Left forelimb (tissue), 1 donor: ENCODE data around the gene STAT1.

Experiments used
- DNase-seq: peaks from one replicate; pipeline ENCODE4 v3.0.0-alpha.2; 2018; ENCODE audit warnings: low spot score

STAT1 gene

DNA sequence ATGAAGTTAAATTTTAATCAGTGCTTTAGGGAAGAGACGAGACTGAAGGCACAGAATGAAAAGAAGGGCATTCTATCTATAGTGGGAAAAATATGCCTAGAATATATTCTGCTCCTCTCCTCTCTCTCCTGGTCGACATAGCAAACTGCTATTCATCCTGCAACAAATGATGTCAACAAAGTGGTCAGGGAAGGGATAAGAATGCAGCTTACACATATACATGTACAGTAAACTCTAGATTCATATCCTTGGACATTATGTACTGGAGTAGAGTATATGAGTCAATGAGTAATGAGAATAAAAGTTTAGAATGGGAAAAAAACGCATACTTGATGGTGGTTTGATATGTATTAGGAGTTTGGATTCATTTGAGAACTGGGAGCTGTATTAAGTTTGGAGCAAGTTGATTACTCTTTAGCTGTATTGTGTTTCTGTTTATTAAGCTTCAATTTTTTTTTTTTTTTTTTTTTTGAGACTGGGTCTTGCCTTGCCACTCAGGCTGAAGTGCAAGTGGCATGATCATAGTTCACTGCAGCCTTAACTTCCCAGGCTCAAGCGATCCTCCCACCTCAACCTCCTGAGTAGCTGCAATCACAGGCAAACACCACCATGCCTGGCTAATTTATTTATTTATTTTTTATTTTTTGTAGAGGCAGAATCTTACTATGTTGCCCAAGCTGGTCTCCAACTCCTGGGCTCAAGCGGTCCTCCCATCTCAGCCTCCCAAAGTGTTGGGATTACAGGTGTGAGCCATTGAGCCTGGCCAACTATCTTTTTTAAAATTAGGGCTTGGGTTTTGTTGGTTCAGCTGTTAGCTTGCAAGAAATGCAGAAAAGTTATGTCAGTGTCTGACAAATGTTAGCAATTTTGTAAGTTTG is 53.8 kb downstream of the STAT1 start:
- no peak for DNase-seq

DNA sequence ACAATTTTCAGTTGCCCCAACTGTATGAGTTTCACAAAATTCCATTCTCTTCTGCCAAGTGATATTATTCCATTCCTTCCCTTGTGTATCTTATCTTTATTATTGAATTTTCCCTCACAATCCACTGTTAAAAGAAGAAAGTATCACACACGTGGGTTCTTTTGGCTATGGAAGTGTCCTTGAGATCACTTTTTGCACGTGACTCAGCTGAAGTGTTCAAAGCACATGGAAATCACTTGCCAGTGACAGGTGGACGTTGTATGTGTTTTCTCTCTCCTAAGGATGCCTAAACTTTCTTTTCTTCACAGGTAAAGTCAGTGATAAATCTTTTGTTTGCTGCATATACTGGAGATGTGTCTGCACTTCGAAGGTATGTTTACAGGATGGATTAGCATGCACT is 60.7 kb downstream of the STAT1 start:
- DNase-seq: no peak

DNA sequence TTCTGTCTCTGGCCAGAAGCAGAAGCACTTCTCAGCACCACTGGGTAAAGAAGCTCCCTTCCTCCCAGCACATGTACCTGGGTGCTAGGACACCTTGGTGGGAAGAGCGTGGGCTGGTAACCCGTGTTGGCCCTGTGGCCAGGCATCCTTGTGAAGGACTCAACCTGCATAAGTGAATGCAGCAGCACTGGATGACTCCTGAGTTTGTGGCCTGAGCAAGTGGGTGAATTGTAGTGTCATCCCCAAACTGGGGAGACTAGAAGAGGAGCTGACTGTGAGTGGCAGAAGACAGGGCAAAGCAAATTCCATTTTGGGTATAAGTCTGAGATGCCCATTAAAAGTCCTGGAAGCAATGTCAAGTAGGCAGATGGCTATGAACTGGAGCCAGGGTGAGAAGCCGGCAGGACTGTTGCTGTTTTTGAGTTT is 63.4 kb downstream of the STAT1 start:
- no peak for DNase-seq

DNA sequence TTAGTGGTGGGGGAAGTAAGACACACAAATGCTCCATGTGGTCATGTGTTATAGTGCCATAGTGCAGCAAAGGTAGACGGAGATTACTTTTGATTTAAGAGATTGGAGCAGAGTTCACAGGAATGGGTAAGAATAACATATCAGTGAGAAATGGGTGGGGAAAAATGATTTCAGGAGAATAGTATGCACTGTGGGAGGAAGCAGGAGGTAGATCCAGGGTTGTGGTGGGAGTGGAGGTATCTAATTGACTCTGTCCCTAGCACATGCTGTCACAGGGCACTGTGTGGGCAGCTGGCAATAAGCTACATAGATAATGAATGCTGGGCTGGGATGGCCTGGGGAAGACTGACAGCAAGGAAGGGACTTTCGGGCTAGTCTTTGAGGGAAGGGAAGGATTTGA is 65.3 kb downstream of the STAT1 start:
- DNase-seq: no peak

DNA sequence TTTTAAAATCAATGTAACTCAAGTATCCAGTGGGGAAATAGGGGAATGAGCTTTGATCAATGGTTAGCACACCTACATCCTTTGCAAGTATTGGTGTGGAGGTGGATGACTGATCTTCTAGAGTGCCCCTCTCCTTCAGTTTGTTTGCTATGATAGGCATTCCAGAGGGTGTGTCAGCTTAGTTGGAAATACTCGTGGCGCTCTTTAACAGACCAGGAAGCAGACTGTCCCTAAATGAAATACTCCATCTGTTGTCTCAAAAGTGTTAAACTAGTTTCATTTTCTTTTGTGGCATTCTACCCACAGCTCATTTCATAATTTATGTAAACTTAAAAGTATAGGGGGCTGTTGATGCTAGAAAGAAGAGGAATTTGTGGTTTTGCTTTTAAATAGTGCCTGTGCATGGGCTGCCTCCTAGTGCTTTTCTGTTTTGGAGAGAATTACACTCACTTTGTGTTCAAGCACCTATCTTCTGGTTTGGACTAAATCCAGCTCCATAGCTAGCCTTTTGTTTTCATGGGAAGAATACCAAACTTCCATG is 66.2 kb downstream of the STAT1 start:
- DNase-seq: no peak

DNA sequence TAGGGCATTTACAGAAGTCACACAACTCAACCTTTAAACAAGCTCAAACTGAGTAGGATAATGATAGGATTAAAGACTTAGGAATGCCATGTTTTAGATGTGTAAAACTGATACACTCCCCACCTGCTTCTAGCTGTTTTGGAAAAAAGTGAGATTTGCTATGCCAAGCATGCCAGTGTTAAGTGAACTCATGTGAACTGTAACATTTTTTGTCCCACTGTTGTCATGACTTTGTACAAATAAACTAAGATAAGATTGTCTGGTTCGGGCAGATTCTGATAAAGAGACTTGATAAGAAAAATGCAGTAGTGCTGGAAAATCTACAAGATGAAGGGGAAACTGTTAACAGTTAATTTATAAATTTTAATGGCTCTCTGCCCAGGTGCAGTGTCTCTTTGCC is 66.8 kb downstream of the STAT1 start:
- DNase-seq: no peak

DNA sequence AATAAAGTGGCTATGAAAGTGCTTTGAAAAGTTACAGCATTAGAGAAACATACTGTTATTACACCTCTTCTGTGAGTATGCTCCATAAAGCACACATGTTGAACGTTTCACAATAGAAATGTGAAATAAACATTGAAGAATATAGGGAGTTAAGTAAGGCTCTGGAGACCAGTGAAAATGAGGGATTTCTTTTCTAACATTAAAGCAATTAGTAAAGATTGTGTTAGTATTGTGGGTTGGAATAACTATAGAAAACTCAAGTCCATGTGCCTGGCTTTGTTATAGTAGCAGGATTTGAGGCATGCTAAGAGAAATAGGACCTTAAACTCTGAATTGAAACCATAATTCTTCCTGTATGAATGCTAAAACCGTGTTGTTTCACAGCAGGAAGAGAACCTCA is 70.3 kb downstream of the STAT1 start:
- no peak for DNase-seq

DNA sequence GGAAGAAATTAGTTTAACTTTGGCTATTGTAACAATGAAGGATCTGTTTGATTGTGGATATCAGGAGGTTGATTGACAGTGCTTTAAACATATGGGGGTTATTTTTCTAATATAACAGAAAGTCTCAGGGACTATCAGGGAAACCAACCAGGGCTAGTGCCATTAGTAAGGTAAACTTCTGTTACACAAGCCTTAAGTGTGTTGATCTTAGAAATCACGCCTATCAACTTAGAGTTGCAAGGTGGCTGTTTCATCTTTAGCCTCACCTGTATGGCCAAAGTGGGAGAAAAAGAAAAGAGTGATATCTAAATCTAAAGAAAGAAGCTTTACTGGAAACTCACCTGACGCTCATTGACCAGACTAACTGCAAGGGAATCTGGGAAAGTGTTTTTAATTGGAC is 71.3 kb downstream of the STAT1 start:
- no peak for DNase-seq

DNA sequence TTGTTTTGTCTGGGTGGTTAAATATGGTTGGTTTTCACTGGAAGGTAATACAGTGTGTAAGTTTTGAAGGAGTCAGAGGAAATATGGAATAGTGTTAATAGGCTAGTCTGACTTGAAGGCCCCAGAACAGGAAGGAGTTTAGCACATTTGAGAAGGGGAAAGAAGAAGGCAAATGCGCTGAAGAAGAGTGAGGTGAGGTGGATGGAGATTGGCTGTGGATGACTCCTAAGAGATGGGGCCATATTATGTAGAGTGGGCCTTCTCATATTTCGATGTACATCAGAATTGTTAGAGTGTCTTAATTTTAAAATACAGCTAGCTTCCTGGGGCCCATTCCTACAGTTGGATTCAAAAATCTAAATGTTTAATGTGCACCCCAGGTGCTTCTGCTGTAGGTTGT is 72.4 kb downstream of the STAT1 start:
- no peak for DNase-seq

DNA sequence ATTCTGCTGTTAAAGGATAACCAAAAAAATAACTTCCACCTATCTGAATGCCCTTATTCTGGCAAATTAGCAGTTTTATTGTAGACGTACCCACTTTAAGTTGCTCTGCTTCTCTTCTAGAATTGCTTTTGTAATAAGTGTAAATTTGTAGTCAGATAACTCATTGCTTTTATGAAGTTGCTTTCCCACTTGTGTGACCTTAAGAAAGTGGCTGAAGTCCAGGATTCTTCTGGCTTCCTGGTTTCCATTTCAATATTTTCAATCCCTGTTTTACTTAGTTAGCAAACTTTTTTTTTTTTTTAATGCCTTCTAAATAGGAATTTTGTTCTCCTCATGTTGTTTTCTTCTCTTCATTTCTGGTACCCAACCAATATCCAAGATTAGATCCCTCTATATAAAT is 73.5 kb downstream of the STAT1 start:
- DNase-seq: no peak

DNA sequence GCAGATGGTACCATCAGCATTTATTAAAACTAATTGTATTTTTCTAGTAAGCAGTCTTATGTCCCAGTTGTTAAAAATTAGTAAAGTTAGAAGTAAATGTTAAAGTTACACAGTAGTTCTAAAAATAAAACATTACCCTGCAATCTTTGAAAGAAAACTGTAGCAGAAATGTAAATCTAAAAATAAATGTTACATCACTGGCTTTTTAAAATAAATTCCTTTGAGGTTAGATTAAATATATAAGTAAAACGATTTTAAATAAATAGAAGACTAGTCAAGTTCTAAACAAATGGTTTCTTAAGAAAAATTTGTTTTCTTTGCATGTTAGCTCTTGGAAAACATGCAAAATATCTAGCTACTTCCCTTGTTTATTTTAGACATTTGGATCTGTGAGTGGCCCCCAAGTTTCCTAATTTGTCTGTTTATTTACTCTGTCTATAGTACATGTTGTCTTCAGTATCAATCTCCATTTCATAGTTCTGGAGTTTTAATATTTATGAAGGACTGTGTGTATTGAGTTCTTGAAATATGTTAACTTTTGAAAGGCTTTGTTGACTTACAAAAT is 75.1 kb downstream of the STAT1 start:
- DNase-seq: no peak

DNA sequence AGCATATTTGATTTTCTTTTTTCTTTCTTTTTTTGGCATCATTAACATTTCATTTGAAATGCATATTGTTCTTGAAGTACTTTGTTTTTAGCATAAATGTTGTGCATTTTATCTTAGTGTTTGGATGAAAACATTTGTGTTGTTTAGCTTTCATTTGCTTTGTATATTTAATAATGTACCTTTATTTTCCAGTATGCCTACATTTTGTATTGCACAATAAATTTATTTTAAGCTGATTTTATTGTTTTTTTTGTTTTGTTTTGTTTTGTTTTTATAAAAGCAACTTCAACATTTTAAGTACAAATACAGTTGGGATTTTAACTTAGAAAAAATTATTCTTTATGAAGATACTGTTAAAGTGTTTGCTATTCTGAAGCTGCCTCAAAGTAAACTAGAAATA is 78.9 kb downstream of the STAT1 start:
- DNase-seq: no peak

DNA sequence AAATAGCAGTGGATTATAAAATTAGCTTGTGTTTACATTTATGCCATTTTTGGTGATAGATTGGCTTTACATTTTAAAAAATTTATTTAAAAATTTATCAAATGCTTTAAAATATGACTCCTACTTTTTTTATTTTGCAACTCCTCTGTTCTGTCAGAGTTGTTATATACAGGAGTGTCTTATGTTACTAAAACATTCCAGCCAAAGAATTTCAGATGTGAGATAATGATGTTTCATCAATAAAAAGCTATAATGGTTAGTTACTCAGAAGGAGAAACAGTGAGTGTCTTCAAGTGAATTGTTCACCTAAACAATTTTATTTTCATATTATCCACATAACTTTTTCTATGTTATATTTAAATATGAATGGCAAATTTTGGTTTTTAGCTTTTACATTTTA is 80.6 kb downstream of the STAT1 start:
- DNase-seq: no peak

DNA sequence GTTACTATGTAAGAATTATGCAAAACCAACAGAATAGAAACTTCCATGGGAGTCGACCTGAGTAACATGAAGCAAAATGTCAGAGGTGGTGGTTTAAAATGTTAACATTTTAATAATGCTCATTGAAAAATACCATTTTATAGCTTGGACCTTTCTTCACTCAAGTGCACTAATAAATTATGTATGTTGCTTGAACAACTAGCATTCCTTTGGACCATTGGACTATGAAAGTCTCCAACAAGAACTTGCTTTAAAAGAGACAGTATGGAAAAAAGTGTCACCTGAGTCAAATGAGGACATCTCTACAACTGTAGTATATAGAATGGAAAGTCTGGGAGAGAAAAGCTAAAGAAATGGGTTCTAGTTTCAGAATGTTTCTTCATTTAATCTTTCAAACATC is 81.5 kb downstream of the STAT1 start:
- DNase-seq: no peak

DNA sequence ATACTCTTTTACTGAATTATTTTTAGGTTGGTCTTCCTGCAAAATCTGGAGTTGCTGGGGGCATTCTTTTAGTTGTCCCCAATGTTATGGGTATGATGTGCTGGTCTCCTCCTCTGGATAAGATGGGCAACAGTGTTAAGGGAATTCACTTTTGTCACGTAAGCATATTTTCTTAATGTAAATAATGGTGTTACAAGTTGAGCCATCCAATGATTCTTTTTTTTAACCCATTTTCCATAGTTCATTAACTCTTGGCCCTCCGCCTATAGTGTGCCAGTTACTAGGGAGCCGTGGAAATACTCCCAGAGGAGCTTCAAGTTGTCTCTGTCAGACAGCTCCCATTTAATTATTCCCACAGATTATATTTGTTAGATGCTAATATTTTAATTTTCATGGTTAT is 83.6 kb downstream of the STAT1 start:
- no peak for DNase-seq

DNA sequence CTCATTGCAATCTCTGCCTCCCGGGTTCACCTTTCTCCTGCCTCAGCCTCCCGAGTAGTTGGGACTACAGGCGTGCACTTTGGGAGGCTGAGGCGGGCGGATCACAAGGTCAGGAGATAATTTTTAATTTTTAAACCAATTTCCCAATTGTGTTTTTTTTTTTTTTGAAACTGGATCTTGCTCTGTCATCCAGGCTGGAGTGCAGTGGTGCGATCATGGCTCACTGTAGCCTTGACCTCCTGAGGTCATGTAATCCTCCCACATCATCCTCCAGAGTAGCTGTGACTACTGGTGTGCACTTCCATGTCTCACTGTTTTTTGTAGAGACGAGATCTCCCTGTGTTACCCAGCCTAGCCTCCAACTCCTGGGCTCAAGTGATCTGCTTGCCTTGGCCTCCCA is 84.1 kb downstream of the STAT1 start:
- no peak for DNase-seq

DNA sequence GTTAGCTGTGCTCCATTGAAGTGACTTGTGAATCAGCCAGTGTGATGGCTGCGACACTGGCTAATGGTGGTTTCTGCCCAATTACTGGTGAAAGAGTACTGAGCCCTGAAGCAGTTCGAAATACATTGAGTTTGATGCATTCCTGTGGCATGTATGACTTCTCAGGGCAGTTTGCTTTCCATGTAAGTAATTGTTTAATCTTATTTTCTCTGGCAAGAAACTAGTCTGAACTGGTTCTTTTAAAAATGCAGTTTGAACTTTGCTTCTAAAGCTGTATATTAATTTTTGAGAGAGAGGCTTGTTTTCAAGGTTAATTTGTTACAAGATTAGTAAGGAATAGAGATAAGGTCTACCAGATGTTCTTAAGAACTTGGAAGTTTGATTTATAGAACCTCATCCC is 86.7 kb downstream of the STAT1 start:
- no peak for DNase-seq

DNA sequence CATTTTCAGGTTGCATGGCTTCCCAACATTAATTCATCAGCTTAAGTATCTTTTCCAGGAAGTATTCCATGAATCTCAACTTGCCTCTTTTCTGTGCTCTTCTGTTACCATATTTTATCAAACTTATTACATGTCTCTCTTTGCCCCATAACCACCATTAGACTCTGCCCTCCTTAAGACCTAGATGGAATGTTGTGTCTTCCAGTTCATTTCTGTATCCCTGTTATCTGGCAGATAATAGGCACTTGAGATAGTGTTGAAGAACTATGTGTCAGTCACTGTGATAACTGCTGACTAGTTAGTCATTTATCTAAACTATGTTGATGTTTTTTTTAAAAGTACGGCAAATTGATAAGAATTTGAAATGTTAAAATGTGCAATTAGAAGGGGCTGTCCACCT is 91.6 kb downstream of the STAT1 start:
- no peak for DNase-seq

DNA sequence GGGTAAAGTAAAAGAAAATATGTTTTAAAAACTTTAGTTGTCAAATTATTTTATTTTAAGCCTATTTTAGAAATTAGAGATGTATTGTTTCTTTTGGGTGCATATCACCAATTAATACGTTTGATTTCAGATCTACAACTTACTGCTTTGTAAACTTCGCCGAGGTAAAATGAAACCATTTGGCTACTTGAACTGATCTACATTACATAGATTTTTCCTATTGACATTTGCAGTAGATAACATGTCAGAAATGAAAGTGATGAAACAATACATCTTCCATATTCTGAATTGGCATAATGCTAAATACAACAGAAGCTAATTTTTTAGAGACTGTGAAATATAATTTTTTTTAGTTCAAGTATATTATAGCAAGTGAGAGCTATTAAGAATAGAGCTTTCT is 93.9 kb downstream of the STAT1 start:
- no peak for DNase-seq
